Measurements from ENCODE around the gene ITGB3. TPM values are rescaled to one million over a fixed set of nuclear protein-coding genes. Genes with fewer than 3 reads are reported as not detected.

Gene ITGB3
- total and polyA plus RNA-seq, 9 of the 15 experiments (the other 6 are each of a cell fraction or from before 2014, with no cell fraction given) = 0.08 to 2.6 (median 0.62) TPM; not detected in 1

GRCh38 chr17:47310186-47310733 lies 56.6 kb downstream of the ITGB3 start:
- no peak for FAIRE-seq
- H4K20me1 ChIP-seq (replicated peaks; ENCODE audit: control insufficient read depth, insufficient read depth, low read length) = no peaks in the 10 kb centered on the region
- 18% methylated on average over 4 of the region's 4 CpGs for WGBS (ENCODE audit: insufficient coverage, low coverage, missing lambda C conversion rate)
- H3K4me1 ChIP-seq (replicated peaks in 1 of 2; ENCODE audit: control insufficient read depth in 2 of 2, insufficient read depth in 2 of 2, low read length in 2 of 2) = peaks cover 2 to 8% of the 10 kb centered on the region in 2 experiments; a peak in 4 of 5 replicates
- ChIA-PET POLR2A (interaction anchor here (0.8 kb wide), 1 partner anchor 153 kb away, joined by 3 read pairs; no protein-coding TSS in a partner anchor), CTCF (ENCODE audit: low intra/inter-chr PET ratio) (no interaction called here)
- no peaks in the 10 kb centered on the region for H3K79me2 ChIP-seq (ENCODE audit: control insufficient read depth, insufficient read depth, low read length)
- H3K36me3 ChIP-seq (ENCODE audit: control insufficient read depth, insufficient read depth, low read length) = no peaks in the 10 kb centered on the region
- H3K9ac ChIP-seq (ENCODE audit: insufficient read depth in 1 of 2, low read depth in 2 of 2, low read length in 2 of 2) = peak overlapping the region in 1 of 2 experiments; percentile 21; a peak in 1 of 4 replicates
- BruUV-seq (replicated peaks) = no TSS peak
- no peak for DNase-seq (ENCODE audit: extremely low read depth in 1 of 4, low spot score in 3 of 4)
- H3K27me3 ChIP-seq (ENCODE audit: control insufficient read depth in 2 of 2, insufficient read depth in 2 of 2, low read length in 2 of 2) = no peaks in the 10 kb centered on the region
- no peak overlapping the region for H2AFZ ChIP-seq (ENCODE audit: low read depth, low read length)
- no peak overlapping the region for H3K27ac ChIP-seq (ENCODE audit: extremely low read depth, low read depth, low read length)
- in situ Hi-C loops (cut with MboI) (loop anchor here (5.0 kb wide), 1 partner anchor 78 kb away; no protein-coding TSS in a partner anchor), intact Hi-C loops (cut with micrococcal nuclease) (no loop called here)
- TF ChIP-seq HNRNPK (IDR thresholded peaks at IDR 0.05; ENCODE audit: low read depth, low read length, poor library complexity, severe bottlenecking) = no peak
- TF ChIP-seq ZBED1 (IDR thresholded peaks at IDR 0.05) = no peak
- TF ChIP-seq ZNF134 (CRISPR knock-in tag; conservative IDR thresholded peaks at IDR 0.05) = no peak
- no peak for TF ChIP-seq CHCHD3 (CRISPR knock-in tag; IDR thresholded peaks at IDR 0.05)
- TF ChIP-seq NUFIP1 (IDR thresholded peaks at IDR 0.05; ENCODE audit: partially characterized antibody) = no peak
- no peak for TF ChIP-seq CEBPZ (IDR thresholded peaks at IDR 0.05; ENCODE audit: borderline replicate concordance, low read depth, low read length)
- TF ChIP-seq ZC3H11A (IDR thresholded peaks at IDR 0.05; ENCODE audit: low read depth, low read length) = no peak
- TF ChIP-seq ZNF445 (CRISPR knock-in tag; IDR thresholded peaks at IDR 0.05; ENCODE audit: low read depth) = no peak
- TF ChIP-seq NFE2L1 (tag; IDR thresholded peaks at IDR 0.05; ENCODE audit: borderline replicate concordance, low read depth) = no peak
- TF ChIP-seq PPARD (CRISPR knock-in tag; IDR thresholded peaks at IDR 0.05) = no peak
- TF ChIP-seq MLLT1 (IDR thresholded peaks at IDR 0.05) = no peak
- TF ChIP-seq PHF20 (IDR thresholded peaks at IDR 0.05; ENCODE audit: partially characterized antibody) = no peak
- TF ChIP-seq RAD51 (IDR thresholded peaks at IDR 0.05; ENCODE audit: borderline replicate concordance, low read depth) = no peak
- TF ChIP-seq CBFA2T3 (IDR thresholded peaks at IDR 0.05) = no peak
- no peak for TF ChIP-seq SMAD3 (CRISPR knock-in tag; conservative IDR thresholded peaks at IDR 0.05)
- ATAC-seq = no peak
- H3K9me1 ChIP-seq (ENCODE audit: control insufficient read depth, insufficient read depth, low read length) = no peaks in the 10 kb centered on the region
- no peak overlapping the region for H3K4me3 ChIP-seq
- no peak overlapping the region for H3K4me2 ChIP-seq (ENCODE audit: insufficient read depth, low read length)
- no peaks in the 10 kb centered on the region for H3K9me3 ChIP-seq (replicated peaks; ENCODE audit: control insufficient read depth, insufficient read depth, low read depth, low read length)
